T1000 (cell line): Measurements from ENCODE around the gene LCE2A.
"Not testable (repeated sequence)": the region's sequence is repeated elsewhere in the genome, so short reads cannot be mapped to it uniquely, and the experiment has no call there.

Experiments used
- DNase-seq: peaks from one replicate; lab custom pipeline; 2025; ENCODE audit warnings: mixed read lengths; lab: John Stamatoyannopoulos, UW

Gene LCE2A

GRCh38 chr1:152697701-152698600 is at the start of gene LCE2A:
Gene LCE2A, plus strand, starts transcription at chr1:152698345. Its CDS starts 557 bp downstream, at chr1:152698902.
- DNase-seq: no peak

- DNase-seq: no peak
Observed at GRCh38 chr1:152654110-152654509, 44.0 kb upstream of the LCE2A start.

- DNase-seq: no peak
Observed at GRCh38 chr1:152656459-152656858, 41.7 kb upstream of the LCE2A start.

GRCh38 chr1:152657677-152658076 is 40.5 kb upstream of the LCE2A start:
- DNase-seq: no peak

- no peak for DNase-seq
Observed at GRCh38 chr1:152658649-152659048, 39.5 kb upstream of the LCE2A start.

GRCh38 chr1:152663098-152663497 is 35.0 kb upstream of the LCE2A start, which contains the start of gene LCE2D:
Gene LCE2D, plus strand, starts transcription at chr1:152663380. Its CDS starts 726 bp downstream, at chr1:152664106.
- DNase-seq: no peak

- DNase-seq: not testable (repeated sequence)
Observed at GRCh38 chr1:152666171-152666570, 32.0 kb upstream of the LCE2A start.

- no peak for DNase-seq
Observed at GRCh38 chr1:152667648-152668047, 30.5 kb upstream of the LCE2A start.

- no peak for DNase-seq
Observed at GRCh38 chr1:152673016-152673415, 25.1 kb upstream of the LCE2A start.

- not testable (repeated sequence) for DNase-seq
Observed at GRCh38 chr1:152674983-152675382, 23.2 kb upstream of the LCE2A start, which contains the start of gene LCE2C. Gene LCE2C, plus strand, starts transcription at chr1:152675279. Its CDS starts 737 bp downstream, at chr1:152676016.

- no peak for DNase-seq
Observed at GRCh38 chr1:152679459-152679858, 18.7 kb upstream of the LCE2A start.

- no peak for DNase-seq
Observed at GRCh38 chr1:152681616-152682015, 16.5 kb upstream of the LCE2A start.

- DNase-seq: no peak
Observed at GRCh38 chr1:152683846-152684245, 14.3 kb upstream of the LCE2A start.

GRCh38 chr1:152685823-152686222 is 12.3 kb upstream of the LCE2A start, which contains the start of gene LCE2B:
Gene LCE2B, plus strand, starts transcription at chr1:152686123. Its CDS starts 721 bp downstream, at chr1:152686844.
- DNase-seq: not testable (repeated sequence)

GRCh38 chr1:152699746-152700145 is 1.6 kb downstream of the LCE2A start:
- no peak for DNase-seq

- no peak for DNase-seq
Observed at GRCh38 chr1:152707860-152708259, 9.7 kb downstream of the LCE2A start, which contains the start of gene LCE4A. Gene LCE4A, plus strand, starts transcription at chr1:152708160. Its CDS starts 916 bp downstream, at chr1:152709076.

- DNase-seq: no peak
Observed at GRCh38 chr1:152718238-152718637, 20.1 kb downstream of the LCE2A start.

- DNase-seq: no peak
Observed at GRCh38 chr1:152725261-152725660, 27.1 kb downstream of the LCE2A start.

GRCh38 chr1:152728986-152729385 is 30.8 kb downstream of the LCE2A start:
- DNase-seq: no peak

GRCh38 chr1:152735648-152736047 is 37.5 kb downstream of the LCE2A start:
- no peak for DNase-seq

- DNase-seq: no peak
Observed at GRCh38 chr1:152737997-152738396, 39.9 kb downstream of the LCE2A start.

- DNase-seq: no peak
Observed at GRCh38 chr1:152739841-152740240, 41.7 kb downstream of the LCE2A start.

GRCh38 chr1:152741656-152742055 is 43.5 kb downstream of the LCE2A start:
- no peak for DNase-seq
